Stimulated activated CD8-positive, alpha-beta memory T cell treated with anti-CD3 and anti-CD28 coated beads, Interleukin-15, amount 100 ng/mL, for 24 hours (primary cell): ENCODE results near the gene TSPAN5.

Source experiments
- DNase-seq: peaks from one replicate; pipeline ENCODE4 v3.0.0-alpha.2; 2020; ENCODE audit warnings: low read depth

TSPAN5 gene

DNA sequence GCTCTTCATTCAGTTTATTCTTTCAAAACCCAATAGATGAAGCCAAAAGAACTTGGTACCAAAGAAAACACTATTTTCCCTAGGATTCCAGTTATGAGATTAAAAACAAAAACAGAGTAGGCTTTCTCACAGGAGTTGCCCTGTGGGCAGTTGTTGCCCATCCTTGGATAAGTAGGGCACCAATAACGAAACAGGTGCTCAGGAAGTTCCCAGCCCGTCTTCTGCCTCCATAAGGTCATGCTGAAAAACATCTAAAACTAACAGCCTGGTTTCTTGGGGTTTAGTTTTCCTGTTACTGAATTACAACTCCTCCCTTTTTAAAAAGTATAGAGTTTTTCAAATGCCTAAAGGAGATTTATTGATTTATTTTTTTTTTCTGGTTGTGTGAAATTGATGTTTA, 14.7 kb downstream of the TSPAN5 start:
- no peak for DNase-seq

DNA sequence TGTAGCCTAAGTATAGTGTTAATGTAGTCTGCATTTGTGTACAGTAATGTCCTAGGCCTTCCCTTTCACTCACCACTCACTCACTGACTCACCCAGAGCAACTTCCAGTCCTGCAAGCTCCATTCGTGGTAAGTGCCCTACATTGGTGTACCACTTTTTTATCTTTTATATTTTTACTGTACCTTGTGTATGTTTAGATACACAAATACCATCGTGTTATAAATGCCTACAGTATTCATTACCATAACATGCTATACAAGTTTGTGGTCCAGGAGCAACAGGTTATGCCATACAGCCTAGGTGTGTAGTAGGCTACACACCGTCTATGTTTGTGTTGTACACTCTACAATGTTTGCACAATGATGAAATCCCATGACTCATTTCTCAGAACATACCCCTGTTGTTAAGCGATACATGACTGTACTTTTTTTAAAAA, 15.4 kb downstream of the TSPAN5 start:
- DNase-seq: no peak

DNA sequence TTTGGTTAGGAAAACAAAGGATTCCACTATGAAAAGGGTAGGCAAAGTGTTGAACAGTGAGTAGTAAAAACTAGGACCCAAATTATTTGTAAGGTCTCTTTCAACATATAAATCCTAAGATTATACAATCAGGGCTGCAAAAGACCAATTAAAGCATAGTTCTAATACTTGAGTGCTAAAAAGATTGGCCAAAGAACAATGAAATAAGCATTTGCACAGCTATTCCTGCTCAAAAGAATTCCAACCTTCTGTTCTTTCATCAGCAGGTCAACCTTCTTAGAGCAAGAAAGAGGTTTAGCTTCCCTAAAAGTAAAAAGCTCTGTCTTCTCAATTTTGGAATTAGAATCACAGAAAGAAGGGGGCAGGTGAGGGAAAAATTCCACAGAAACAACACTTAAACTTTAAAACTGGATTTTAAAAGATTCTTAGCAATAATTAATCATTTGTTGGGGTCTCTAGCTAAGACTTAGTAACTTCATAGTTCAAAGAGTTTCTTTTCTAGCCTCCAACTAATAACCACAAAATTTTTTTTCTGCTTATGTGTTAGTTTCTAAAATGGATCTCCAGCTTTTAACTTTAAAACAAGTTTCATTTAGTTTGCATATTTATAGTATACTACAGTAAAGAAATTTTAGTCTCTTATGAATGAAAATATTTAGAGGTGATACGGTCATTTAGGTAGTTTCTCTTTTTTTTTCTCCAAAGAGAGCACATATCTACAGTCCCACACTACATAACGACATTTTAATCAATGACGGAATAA, 16.3 kb downstream of the TSPAN5 start:
- no peak for DNase-seq

DNA sequence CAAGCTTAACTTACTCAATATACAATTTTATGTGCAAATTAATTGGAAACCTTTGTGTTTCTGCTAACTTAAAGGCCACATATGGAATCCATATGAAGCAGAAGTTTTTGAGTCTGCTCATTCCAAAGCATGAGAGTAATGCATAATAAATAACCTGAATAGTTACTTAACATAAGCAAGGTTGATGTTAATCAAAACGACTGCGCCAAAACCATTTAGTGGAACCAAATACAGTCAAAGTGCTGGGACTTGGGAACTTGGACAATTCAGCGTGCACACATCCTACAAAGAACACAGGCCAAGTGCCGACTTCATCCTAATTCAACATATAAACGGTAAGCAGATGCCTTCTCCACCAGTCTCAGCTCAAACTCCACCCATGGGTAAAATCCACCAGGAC, 17.0 kb downstream of the TSPAN5 start:
- no peak for DNase-seq

DNA sequence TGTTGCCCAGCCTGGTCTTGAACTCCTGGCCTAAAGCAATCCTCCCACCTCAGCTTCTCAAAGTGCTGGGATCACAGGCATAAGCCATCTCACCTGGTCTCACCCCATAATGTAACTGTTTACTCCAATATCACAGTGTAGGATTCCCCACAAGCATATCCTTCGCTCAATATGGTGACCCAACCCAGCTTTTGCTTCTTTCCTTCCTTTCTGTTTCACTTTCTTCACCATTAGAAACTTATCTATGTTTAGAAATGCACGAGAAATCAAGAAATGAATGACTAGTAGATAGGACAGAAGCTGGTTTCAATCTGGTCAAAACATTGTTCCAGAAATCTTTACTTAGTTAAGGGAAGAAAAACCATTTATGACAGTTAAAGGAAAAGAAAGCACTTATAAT, 18.9 kb downstream of the TSPAN5 start:
- DNase-seq: no peak

DNA sequence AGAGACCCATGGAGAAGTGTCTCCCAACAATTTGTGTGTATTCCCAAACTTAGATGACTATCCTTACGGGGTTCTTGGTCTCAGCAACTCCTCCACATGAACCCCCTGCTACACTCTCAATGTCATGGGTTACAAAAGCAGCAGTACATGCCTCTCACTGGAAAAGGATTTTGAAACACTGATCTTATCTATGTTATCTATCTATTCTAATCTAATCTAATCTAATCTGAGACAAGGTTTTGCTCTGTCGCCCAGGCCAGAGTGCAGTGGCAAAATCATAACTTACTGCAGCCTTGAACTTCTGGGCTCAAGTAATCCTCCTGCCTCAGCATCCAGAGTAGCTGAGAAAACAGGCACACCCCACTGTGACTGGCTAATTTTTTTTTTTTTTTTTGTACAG, 19.3 kb downstream of the TSPAN5 start:
- DNase-seq: no peak

DNA sequence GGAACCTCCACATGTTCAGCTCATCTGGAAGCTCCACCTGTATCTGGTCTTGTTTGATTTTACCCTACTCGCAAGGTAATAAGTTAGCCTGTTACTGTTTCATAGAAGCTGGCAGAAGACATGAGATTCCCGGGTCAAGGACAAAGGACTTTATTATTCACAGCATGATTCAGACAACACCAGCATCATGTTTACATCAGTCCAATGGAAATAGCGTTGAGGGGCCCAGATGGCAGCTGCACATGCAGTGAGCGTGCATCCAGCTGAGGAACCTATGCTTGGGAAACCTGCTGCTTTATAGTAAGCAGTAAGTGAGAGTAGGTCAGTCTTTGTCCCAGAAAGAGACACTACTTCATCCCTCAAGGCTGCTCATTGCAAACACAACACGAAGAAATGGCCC, 19.8 kb downstream of the TSPAN5 start:
- DNase-seq: no peak

DNA sequence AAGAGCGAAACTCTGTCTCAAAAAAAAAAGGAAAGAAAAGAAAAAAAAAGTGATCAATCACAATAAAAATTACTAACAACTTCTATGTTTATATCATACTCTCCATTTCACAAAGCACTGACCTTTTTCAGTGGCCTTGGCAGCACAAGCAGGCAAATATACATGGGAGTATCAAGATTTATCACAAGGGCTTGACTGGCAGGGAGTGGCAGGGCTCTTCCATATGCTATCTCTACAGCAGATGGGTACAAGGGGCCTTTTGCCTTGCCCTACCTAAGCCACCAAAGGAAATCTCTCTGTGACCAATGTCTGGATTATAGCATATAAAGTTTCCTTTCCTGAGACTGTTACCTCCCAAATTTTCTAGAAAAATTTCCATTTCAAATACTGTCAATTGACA, 24.4 kb downstream of the TSPAN5 start:
- DNase-seq: no peak

DNA sequence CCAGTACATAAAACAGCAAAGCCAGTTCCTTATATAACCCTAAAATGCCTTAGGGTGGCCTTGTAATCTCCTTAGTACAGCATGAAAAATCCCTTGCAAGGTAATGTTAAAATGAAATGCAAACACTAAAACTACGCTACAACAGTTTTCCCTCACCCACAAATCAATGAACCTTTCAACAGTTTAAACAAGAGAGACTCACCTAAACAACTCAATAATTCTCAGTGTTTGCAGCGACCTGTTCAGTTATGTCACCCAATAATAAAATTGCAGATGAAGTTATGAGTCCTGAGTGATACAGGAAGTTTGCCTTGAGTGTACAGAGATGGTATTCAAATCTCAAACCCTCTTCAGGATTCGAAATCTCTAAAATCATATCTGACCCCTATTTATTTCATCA, 25.3 kb downstream of the TSPAN5 start:
- DNase-seq: no peak

DNA sequence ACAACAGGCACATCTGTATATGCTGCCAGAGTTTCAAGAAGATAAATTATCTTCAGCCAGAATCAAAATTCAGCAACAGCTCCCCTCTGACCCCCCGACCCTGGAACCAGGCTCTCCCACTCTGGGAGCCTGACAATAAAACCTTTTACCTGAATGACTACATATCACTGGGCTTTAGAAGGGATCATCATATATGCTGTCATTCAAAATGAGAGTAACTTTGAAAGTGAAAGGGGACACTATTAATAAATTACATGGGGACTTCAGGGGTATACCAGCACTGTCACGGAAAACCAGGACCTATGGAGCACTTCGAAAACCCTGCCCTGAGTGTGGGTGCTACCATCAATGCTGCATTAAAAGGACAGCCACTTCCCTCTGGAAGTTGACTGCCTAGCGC, 26.2 kb downstream of the TSPAN5 start:
- no peak for DNase-seq

DNA sequence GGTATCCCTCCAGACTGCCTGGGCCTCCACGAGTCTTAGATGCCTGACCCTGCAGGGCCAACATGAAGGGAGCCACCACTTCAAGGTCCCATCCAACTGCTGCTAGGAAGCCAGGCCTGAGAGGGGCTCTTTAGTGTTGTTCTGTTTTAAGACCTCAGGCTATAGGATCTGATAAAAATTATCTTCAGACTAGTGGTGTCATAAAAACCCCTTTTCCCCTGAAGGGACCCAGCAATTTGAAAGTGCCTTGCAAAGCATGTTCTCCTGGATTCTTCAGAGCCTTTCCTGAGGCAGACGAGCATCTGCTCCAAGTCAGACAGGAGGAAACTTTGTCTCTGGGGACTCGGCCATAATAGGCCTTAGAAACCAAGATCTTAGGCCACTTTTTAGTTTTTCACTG, 26.9 kb downstream of the TSPAN5 start:
- no peak for DNase-seq

DNA sequence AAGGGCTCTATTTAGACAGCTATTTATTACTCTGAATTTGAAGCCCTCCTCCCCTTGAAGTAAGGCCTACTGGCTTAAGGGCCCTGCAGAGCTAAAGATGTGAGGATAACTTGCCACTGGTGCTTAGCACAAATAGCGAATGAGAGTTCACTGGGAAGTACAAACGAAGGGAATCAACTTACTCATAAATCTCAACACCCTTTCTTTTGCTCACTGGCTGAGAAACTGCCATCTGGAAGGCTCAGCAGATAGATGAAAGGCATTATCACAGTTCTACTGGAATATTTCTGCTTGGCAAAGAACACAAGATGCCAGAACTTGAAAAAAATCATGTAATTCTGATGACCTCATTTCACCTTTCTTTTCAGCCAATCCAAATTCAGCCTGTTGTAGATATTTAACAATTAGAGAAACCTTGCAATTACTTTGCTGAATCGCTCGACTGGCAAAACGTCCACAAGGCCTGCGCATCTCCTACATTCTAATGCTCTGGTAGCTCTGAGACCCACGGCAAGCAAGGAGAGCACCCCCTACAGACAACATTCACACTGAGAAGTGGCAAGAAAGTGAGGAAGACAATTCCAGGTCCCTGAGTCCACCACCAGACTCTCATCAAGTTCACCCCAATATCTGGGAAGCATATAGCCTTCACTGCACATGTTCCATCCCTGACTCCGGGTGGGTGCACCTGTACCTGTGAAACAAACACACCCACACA, 27.5 kb downstream of the TSPAN5 start:
- no peak for DNase-seq

DNA sequence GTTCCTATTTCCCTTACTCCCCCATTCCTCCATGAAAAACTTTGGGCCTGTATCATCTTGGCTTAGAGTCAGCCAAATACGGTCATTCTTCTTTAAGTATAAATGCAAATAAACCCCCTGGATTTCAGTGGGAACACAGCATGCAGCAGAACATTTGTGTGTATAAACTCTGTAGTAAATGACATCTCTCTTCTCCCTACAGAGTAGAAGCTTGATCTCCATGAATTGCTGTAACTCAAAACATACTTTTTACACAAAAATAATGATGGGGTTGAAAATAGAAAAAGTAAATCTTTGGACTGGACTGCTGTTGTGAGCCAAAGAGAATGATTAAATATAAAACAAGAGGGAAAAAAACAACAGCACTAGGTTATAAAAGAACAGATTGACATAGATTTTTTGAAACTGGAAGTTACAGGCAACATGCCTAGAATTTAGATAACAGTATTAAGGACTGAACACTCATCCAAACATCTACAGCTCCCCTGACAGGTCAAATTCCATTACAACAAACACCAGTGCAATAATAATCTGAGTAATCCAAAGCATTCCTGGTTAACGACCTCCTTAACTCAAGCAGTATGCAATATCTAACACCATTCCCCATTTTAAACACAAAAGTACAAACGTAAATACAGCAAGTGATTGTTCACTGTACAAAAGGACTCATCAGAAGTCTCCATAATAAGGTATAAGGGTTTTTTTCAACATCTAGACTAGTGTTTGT, 30.7 kb downstream of the TSPAN5 start:
- no peak for DNase-seq

DNA sequence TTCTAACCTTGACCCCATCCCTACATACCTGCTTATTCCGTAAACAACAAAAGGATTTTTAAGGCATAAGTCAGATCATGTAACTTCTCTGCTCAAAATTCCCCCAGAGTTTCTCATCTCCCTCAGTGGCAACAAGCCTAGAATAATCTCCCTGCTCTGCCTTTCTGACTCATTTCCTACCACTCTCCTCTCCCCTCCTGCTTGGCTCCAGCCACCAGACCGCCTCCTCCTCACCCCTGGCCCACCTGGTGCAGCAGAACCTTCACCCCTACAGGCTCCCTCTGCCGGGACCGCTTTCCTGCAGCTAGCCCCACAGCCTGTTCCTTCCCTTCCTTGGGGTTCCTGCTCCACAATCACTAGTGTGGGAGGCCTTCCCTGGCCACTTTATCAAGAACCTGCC, 32.1 kb downstream of the TSPAN5 start:
- DNase-seq: no peak

DNA sequence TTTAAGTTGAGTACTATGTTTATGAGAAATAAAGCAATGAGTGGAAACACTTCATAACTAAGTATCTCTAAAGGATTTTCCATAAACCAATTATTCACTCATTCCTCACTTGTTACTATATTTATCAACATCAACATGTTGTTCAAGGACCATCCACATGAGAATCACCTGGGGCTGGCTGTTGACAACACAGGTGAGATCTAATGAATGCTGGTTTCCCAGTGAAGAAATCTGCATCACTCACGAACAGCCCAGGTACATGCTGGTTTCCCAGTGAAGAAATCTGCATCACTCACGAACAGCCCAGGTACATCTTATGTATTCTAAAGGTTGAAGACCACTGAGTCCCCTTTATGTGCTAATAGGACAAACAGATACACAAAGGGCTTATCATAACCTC, 32.5 kb downstream of the TSPAN5 start:
- no peak for DNase-seq

DNA sequence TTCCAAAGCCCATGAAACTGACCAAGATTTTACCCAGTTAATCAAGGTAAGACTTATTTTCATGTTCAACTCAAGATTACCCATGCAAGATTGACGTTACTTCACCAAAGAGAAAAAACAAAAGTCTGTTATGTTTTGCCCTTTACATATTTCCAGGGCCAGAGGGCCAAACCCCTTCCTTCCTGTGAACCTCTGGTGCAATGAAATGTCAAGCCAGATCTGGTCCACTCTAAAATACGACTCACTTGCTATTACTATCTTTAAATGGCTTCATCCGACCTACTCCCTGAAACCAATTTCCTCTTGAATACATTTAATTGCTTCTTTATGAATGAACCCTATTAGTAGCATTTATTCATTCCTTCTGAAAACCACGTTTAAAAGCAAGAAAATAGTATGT, 33.0 kb downstream of the TSPAN5 start:
- no peak for DNase-seq

DNA sequence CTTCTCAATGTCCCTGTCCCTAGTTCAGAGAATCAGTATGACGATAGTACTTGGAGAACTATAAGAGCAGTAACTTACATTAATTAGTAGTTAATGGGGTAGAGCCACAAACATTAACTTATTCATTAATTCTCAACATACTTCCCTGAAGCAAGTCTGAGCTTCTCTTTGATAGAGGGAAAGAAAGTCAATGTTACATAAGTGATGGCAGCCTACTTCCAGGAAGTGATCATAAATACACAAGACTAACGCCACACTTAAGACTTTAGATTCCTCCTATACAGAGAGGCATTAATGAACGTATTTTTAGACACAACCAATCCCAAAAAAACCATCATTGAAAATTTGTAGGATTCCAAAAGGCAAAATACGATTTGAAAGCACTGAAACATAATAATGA, 33.8 kb downstream of the TSPAN5 start:
- DNase-seq: no peak

DNA sequence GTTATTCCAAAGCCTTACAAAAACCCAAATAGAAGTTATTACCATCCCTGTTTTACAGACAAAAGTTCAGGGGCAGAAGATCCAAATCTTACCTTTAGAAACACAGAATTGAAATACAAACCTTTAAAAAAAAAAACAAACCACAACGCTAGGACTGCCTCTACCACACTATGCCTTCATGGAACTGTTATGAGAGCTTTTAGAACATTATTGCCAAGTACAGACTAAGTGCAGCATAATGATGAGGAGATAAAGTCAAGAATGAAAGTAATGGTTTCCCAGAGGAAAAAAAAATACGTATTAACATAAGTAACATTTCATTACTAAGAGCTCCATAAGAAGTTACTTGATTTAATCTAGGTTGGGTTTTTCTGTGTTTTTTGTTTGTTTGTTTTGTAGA, 34.3 kb downstream of the TSPAN5 start:
- DNase-seq: no peak

DNA sequence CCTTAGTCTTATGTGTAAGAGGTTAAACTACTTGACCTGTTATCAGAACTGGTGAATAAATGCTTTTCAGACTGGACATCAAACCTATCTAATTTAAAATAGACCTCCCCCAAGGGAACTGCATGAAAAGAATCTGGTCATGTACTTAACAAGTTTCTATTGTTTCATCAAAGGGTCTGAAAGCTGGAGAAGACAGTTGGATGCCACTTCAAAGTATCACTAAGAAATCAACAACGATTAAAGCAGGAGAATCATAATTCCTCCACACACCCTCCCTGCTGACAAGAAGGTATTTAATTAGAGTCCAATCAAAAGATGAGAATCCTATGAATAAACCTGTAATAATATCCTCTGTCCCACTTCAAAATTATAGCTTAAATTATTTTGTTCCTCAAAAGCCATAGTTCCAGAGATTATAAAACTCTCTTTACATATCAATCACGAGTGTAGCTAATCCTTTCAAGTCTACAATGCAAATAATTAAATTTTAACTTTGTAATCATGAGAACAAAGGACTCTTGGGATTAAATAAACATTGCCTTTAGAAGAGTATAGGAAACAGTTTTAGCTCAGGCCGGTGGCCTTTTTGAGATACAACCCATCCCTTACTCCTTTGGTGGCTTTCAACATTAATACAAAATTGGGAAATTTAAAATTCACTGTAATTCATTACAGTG, 35.1 kb downstream of the TSPAN5 start:
- DNase-seq: no peak

DNA sequence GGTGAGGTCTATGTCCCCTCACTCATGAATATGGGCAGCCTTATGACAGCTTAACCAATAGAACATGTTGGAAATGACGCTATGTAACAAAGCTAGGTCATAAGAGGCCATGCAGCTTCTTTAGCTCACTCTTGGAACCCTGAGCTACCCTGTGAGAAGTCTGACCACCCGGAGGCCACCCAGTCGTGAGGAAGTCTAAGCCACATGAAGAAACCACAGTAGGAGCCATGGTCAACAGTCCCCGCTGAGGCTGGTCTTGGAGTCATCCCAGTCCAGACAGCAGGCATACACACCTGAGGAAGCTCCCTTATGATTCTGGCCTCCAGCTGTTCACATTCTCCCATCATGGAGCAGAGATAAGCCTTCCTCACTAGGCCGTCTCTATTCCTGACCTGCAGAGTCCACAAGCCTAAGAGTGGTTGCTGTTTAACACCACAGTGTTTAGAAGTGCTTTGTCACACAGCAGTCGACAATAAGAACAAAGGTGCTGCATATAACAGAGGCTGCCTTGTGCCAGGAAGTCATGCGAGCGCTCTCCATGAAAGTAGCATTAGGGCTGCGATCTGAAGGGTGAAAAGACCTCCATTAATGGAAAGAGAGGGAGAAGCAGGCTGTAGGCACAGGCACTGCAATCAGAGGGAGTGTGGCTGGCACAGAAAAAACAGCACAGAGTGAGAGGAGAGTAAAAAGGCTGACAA, 38.2 kb downstream of the TSPAN5 start:
- no peak for DNase-seq

DNA sequence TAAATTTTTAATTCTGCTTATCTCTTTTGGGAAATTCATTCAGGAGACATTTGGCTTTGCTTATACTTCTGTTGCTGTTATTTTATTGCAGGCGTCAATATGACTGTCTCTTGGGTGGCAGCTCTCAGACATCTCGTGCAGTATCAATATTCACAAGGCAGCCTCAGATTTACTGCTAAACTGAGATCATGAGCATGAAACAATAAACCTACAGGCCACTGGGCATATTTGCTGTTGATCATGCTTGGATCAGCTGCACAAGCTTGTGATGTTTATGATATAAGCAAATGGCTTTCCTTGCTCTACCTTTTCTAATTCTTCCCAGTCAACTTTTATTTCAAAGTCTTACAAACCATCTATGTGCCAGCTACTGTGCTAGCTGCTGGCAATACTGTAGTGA, 39.2 kb downstream of the TSPAN5 start:
- no peak for DNase-seq

DNA sequence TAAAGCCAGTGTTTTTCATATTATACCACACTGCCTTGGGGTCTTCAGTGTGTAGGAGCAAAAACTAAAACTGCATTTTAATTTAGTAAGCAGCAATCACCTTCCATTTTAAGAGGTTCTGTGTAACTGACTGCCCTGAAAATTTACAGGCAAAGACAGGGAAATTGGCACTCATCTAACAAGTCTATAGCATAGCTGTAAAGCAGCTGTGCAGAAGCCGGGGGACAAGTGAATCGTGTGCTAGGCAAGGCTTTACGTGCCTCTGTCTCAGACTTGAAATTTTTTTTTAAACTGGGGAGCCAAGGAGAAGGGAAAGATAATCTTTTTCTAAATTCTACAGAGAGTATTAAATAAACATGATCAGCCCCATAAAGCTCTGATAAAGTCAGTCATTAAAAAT, 39.7 kb downstream of the TSPAN5 start:
- DNase-seq: no peak
